Esophagus (tissue), 2 donors: ENCODE data around the gene SDC3. TPM values are rescaled to one million over a fixed set of nuclear protein-coding genes. Genes with fewer than 3 reads are reported as not detected.

ENCODE experiments used
- H3K27ac ChIP-seq, 2 donors: one replicate each; pipeline ENCODE4 v1.5.1; 2013; ENCODE audit warnings: low read depth in 2 of 2, mild to moderate bottlenecking in 2 of 2, inconsistent platforms in 1 of 2, low read length in 1 of 2, moderate library complexity in 1 of 2
- H3K27me3 ChIP-seq, 2 donors: one replicate each; pipeline ENCODE4 v1.6.1; 2013; ENCODE audit warnings: low read length in 2 of 2, control low read depth in 1 of 2, mild to moderate bottlenecking in 1 of 2; ENCODE audit not compliant: insufficient read depth in 2 of 2, control insufficient read depth in 1 of 2
- H3K36me3 ChIP-seq, 2 donors: one replicate each; pipeline ENCODE4 v1.6.1; 2013; ENCODE audit warnings: low read length in 1 of 2; ENCODE audit not compliant: control insufficient read depth in 2 of 2, insufficient read depth in 2 of 2
- H3K4me1 ChIP-seq, 2 donors: one replicate each; pipeline ENCODE4 v1.6.1; 2013; ENCODE audit warnings: low read length in 1 of 2; ENCODE audit not compliant: control insufficient read depth in 2 of 2, insufficient read depth in 2 of 2
- H3K4me3 ChIP-seq, 2 donors: one replicate each; pipeline ENCODE4 v1.5.1; 2013; ENCODE audit warnings: low read length in 2 of 2, mild to moderate bottlenecking in 2 of 2, low read depth in 1 of 2, moderate library complexity in 1 of 2
- H3K9me3 ChIP-seq, 2 donors: one replicate each; pipeline ENCODE4 v1.6.1; 2013; ENCODE audit warnings: mild to moderate bottlenecking in 2 of 2, low read depth in 1 of 2, low read length in 1 of 2, moderate library complexity in 1 of 2; ENCODE audit not compliant: control insufficient read depth in 2 of 2, insufficient read depth in 1 of 2
- WGBS, 2 donors: extraction: QIAGEN DNeasy Blood & Tissue Kit; methylation state at CpG; one replicate each; pipeline ENCODE4 v1.1.7; 2013; 5-methylcytosine and 5-hydroxymethylcytosine counted together
- polyA plus RNA-seq, 2 donors: library from polyadenylated mRNA; stranded (reverse); fragments of 200-250 nt; gene quantifications; one replicate each; pipeline ENCODE4 v1.2.3, GENCODE V29; 2013
- donor health status: healthy with polysubstance abuse.
- donor health status: Bipolar disorder and iron deficiency.

The SDC3 gene
- polyA plus RNA-seq, 2 donors, result 4.3 to 4.8 TPM

DNA sequence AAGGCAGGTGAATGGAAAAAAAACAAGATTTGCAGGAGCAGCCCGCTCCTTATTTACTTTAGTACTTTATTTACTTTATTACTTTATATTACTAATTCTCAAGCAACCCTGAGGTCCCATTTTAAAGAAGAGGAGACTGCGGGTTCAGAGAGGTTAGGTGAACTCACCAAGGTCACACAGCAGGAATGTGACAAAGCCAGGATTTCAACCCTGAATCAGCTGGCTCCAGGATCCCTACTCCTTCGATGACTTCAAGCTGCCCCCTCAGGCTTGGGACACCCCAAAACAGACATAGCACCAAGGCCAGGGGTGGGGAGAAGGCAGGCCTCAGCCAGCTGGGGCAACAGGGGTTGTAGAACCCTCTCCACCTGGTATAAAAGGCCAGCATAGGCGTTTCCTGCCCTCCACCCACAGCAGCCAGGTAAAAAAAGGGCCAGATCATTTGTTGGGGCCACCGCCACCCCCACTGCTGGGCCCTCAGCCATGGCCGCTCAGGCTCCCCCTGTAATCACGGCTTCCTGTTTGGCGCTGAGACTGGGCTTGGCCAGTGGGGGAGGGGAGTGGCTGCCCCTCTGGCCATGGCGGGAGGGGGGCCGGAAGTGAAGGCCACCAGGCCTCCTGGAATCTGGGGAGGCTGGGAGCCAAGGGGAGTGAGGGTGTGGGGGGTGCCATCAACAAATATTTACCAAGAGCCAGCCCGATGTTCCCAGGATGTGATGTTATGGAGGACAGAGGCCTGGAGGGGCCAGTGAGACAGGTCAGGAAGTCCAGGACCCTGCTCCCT, 6.6 kb downstream of the SDC3 start:
- H3K27ac ChIP-seq, result peak overlapping the region; percentile 38 to 70
- no peak overlapping the region for H3K4me3 ChIP-seq
- H3K9me3 ChIP-seq, result no peaks in the 10 kb centered on the region
- no peaks in the 10 kb centered on the region for H3K27me3 ChIP-seq
- H3K4me1 ChIP-seq, result peaks cover 3 to 5% of the 10 kb centered on the region in 2 donors
- 50 to 58% methylated on average over 10 to 11 of the region's 11 CpGs for WGBS, 2 donors
- H3K36me3 ChIP-seq, result no peaks in the 10 kb centered on the region

DNA sequence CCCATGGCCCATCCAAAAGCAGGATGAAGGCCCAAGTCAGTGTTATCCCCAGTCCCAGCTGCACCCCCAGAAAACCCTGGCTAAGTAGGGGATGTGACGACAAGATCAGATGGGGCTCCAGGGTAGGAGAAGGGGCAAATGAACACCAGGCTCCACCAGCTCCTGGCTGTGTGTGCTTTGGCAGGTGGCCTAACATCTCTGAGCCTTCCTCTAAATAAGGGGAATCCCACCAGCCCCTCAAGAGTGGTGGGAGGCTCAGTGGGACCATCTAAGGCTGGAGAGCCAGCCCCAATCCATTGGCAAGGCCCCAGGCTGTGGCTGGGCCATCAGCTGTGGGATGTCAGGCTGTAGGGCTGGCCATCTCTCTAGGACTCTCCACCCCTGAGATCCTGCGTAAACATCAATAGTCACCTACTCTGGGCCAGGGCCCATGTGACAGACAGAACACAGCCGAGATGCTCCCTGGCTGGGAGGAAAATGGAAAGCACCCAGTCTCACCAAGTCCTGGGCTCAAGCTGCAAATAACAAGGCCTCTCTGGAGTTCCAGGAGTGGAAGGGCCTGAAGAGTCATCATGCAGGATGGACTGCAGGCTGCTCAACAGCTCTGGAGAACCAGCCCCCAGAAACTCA, 7.5 kb downstream of the SDC3 start:
- H3K4me3 ChIP-seq, result no peak overlapping the region
- WGBS, 2 donors, result 73 to 74% methylated on average over 3 of the region's 3 CpGs
- peak overlapping the region in 1 of 2 donors; percentile 34 for H3K27ac ChIP-seq
- no peaks in the 10 kb centered on the region for H3K36me3 ChIP-seq
- no peaks in the 10 kb centered on the region for H3K27me3 ChIP-seq
- H3K9me3 ChIP-seq, result no peaks in the 10 kb centered on the region
- peaks cover 3 to 5% of the 10 kb centered on the region in 2 donors for H3K4me1 ChIP-seq

DNA sequence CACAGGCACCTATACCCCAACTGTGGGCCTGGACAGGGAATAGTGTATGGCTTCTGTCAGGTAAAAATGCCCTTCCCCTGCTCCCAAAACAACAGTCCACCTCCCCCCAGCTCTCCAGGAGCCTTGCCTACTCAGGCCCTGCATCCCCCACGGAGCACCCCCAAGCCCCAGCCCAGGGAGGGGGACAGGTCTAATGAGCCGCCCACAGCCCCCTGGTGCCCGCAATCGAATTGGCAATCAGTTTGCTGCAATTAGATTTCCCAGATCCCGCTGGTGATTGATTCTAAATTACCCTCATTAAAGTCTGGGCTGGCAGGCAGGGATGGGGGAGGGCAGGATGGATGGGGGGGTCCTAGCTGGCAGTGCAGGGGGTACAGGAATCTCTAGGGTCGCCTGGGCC, 8.1 kb downstream of the SDC3 start:
- WGBS, 2 donors, result 76 to 87% methylated on average over 6 of the region's 6 CpGs
- H3K4me1 ChIP-seq, result peaks cover 3 to 5% of the 10 kb centered on the region in 2 donors
- H3K36me3 ChIP-seq, result no peaks in the 10 kb centered on the region
- H3K27me3 ChIP-seq, result no peaks in the 10 kb centered on the region
- H3K4me3 ChIP-seq, result no peak overlapping the region
- H3K27ac ChIP-seq, result no peak overlapping the region
- no peaks in the 10 kb centered on the region for H3K9me3 ChIP-seq

DNA sequence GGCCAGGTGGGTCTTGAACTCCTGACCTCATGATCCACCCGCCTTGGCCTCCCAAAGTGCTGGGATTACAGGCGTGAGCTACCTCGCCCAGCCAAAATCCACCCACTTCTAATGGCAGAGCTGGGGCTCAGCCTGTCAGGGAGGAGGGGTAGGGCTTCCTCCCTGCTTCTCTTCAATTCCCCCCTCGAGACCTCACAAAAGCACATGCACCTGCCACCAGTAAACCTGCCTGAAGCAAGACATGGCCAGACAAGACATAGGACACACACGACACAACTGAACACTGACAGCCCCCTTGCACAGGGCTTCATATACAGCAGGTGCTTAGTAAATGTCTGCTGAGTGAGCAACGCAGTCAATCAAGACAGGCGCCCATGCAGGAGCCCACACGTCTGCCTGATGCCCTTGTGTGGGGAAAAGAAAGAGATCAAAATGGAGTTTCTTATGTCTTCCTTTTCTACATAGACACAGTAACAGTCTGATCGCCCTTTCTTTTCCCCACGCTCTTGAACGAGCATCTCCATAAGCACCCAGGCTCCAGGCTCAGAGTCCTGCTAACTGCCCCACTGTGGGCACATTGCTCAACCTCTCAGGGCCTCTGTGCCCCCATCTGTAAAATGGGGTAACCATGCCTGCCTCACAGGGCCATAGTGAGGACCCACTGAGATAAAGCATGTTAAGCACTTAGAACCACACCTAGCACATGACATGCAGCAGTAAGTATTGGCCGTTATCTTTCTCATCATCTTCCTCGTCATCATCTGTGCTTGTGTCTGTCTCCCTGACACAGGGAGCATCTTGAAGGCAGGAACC, 8.8 kb downstream of the SDC3 start:
- Histone ChIP-seq H3K4me3 (no peak overlapping the region), H3K36me3 (no peaks in the 10 kb centered on the region), H3K9me3 (no peaks in the 10 kb centered on the region), H3K27ac (no peak overlapping the region), H3K4me1 (peaks cover 3 to 5% of the 10 kb centered on the region in 2 donors), H3K27me3 (no peaks in the 10 kb centered on the region)
- WGBS, 2 donors, result 71 to 72% methylated on average over 13 of the region's 13 CpGs

DNA sequence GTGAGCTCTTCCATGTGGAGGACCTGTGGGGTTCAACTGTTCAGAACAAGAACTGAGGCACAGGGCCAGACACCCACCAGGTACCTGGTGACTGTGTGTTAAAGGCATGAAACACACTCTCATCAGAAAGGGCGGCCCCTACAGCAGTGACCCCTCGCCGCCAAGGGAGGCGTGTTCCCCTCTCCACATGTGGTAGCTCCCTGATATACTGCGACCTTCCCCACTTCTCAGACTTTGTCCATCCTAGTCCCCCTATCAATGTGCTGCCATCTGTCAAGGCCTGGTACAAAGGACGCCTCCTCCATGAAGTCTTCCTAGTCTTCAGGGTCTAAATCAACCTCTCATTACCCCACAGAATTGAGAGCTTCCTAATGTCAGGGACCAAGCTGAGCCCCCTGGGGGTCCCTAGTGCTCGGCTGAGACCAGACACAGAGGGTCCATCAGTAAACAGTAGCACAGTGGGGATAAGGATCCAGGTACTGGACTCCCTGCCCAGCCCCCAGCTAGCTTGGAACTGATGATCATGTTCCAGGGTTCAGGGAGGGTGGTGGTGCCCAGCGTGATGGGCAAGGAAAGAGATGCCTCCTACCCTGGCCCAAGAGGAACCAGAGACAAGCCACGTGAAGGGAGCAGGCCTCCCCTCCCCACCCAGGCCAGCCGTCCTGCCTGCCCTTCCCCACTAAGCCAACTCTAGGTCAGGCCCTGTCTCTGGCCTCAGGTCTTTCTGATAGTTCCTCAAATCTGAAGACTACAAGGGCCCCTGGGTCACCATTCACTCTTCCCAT, 10.3 kb downstream of the SDC3 start:
- Histone ChIP-seq H3K27ac (peak overlapping the region in 1 of 2 donors; percentile 57), H3K36me3 (no peaks in the 10 kb centered on the region), H3K4me1 (peaks cover 3 to 5% of the 10 kb centered on the region in 2 donors), H3K9me3 (no peaks in the 10 kb centered on the region), H3K4me3 (no peak overlapping the region), H3K27me3 (no peaks in the 10 kb centered on the region)
- WGBS, 2 donors, result 89 to 91% methylated on average over 10 of the region's 10 CpGs

DNA sequence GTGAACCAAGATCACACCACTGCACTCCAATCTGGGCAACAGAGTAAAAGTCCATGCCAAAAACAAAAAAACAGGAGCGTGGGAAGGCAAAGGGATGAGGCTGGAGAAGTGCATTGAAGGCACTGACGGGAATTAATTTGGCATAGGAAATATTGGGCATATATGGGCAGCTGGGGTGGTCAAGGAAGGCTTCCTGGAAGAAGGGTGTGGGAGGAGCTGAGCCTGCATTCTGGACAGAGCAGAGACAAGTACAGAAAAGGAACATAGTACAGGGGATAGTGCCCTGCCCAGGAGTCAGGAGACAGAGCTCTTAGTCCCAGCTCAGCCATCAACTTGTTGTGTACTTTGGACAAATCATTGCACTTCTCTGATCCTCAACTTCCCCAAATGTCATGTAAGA, 11.7 kb downstream of the SDC3 start:
- H3K27me3 ChIP-seq, result no peaks in the 10 kb centered on the region
- H3K36me3 ChIP-seq, result no peaks in the 10 kb centered on the region
- no peak overlapping the region for H3K27ac ChIP-seq
- WGBS, 2 donors, result 71 to 82% methylated on average over 2 of the region's 2 CpGs
- peaks cover 0 to 1% of the 10 kb centered on the region in 2 donors for H3K4me1 ChIP-seq
- no peak overlapping the region for H3K4me3 ChIP-seq
- no peaks in the 10 kb centered on the region for H3K9me3 ChIP-seq

DNA sequence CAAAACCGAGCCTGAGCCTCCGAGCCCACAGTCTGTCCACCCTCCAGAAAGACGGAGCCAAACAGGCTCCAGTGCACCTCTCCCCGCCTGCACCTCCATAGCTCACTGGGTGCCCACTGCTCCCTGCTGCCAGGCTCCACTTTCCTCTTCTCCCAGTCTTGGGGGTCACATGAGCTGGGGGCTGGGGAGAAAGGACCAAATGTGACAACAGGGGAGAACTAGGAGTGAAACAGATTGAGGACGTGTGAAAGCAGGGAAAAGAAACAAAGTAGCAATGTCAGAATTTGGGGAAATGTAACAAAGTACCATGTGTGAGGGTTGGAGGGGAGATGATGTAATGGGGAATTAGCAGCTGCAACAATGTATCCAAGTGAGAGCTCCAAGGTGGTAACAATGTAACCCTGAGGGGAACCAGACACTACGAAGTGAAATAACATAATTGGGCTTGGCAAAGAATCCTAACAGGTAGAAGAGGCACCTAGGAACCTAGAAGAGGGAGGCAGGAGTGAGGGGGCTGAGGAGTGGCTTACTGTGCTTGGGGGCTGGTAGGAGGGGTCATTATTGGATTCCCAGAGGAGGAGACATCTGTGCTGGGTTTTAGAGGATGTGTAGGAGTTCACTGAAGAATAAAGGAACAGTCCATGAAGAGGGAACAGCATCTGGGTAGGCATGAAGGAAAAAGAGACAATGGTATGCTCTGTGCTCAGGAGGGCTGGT, 12.5 kb downstream of the SDC3 start:
- Histone ChIP-seq H3K4me1 (no peaks in the 10 kb centered on the region), H3K27ac (peak overlapping the region; percentile 47 to 48), H3K27me3 (no peaks in the 10 kb centered on the region)

DNA sequence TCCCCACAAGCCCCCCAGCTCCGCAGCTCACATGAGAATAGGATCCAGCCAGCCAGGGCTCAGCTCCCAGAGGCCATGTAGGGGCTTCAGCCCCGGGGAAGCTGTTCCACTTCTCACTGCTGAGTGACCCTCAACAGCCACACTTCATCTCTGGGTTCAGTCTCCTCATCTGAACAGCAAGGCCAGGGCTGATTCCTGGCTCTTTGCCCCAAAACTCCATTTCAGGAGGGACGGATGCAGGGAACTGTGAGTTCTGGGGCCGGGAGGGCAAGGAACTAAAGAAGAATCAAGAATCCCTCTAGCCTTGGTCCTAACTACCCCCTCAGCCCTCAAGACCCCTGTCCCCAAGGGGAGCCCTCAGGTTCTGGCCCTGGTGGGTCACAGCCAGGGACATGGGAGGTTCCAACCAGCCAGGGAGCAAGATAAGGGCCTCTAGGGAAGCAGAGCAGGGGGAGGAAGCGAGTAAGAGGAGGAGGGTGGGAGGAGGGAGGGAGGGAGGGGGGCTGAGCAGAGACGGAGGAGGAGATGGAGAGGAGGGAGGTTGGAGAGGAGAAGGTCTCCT, 13.1 kb downstream of the SDC3 start:
- no peaks in the 10 kb centered on the region for H3K27me3 ChIP-seq
- peak overlapping the region in 1 of 2 donors; percentile 47 for H3K27ac ChIP-seq
- no peaks in the 10 kb centered on the region for H3K36me3 ChIP-seq
- no peak overlapping the region for H3K4me3 ChIP-seq
- H3K4me1 ChIP-seq, result no peaks in the 10 kb centered on the region
- no peaks in the 10 kb centered on the region for H3K9me3 ChIP-seq
- WGBS, 2 donors, result 66 to 73% methylated on average over 5 to 6 of the region's 6 CpGs

More for the DNA sequence above, 12.5 kb downstream of the SDC3 start:
- Histone ChIP-seq H3K4me3 (no peak overlapping the region), H3K9me3 (no peaks in the 10 kb centered on the region), H3K36me3 (no peaks in the 10 kb centered on the region)
- WGBS, 2 donors, result 72 to 79% methylated on average over 6 of the region's 6 CpGs
